Daoy (cell line): ENCODE measurements around the gene CDC40. TPM values are rescaled to one million over a fixed set of nuclear protein-coding genes. Genes with fewer than 3 reads are reported as not detected.

Experiments
- DNase-seq: peaks from one replicate; pipeline ENCODE4 v3.0.0-alpha.2; 2015; ENCODE audit warnings: low read depth
- total RNA-seq: library from RNA; depleted of rRNA; stranded (reverse); fragments of >200 nt; shearing (Covaris generic); gene quantifications from 2 replicates; pipeline ENCODE4 v1.2.3, GENCODE V29; 2014; rRNA removed

Gene CDC40
- 26.0 and 27.5 TPM in 2 replicates for total RNA-seq

DNA sequence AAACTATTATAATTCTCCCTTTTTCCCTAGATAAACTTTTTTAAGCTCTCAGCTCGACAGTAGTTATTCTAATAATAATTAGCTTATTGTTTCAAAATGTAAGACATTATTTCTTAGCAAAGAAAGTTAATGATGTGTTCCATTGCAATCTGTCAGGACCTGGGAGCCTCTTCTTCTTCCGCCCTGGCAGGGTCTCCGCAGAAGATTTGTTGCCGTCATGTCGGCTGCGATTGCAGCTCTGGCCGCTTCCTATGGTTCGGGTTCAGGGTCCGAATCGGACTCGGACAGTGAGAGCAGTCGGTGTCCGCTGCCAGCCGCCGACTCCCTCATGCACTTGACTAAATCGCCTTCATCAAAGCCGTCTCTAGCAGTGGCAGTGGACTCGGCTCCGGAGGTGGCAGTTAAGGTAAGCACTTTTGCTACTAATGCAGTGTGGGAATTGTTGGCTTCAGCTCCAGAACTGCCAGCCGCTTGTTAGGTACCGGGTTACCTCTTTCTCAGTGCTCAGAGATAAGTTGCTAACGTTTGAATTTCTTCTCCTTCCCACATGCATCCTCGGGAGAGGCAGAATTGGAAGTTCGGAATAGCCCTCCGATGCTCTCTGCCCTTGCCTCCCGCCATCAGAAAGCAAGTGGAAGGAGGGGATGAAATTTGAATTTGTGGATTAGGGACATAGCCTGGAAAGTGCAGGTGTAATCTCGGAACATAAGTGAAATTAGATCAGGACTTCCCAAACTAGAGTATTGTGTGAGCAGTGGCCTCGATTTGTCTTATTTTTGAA, at the start of gene CDC40:
CDC40 (plus strand) TSS at position 200 of the 781 bp plus-strand sequence; CDS start at position 218, 18 bp downstream.
- DNase-seq: peak; percentile 65

DNA sequence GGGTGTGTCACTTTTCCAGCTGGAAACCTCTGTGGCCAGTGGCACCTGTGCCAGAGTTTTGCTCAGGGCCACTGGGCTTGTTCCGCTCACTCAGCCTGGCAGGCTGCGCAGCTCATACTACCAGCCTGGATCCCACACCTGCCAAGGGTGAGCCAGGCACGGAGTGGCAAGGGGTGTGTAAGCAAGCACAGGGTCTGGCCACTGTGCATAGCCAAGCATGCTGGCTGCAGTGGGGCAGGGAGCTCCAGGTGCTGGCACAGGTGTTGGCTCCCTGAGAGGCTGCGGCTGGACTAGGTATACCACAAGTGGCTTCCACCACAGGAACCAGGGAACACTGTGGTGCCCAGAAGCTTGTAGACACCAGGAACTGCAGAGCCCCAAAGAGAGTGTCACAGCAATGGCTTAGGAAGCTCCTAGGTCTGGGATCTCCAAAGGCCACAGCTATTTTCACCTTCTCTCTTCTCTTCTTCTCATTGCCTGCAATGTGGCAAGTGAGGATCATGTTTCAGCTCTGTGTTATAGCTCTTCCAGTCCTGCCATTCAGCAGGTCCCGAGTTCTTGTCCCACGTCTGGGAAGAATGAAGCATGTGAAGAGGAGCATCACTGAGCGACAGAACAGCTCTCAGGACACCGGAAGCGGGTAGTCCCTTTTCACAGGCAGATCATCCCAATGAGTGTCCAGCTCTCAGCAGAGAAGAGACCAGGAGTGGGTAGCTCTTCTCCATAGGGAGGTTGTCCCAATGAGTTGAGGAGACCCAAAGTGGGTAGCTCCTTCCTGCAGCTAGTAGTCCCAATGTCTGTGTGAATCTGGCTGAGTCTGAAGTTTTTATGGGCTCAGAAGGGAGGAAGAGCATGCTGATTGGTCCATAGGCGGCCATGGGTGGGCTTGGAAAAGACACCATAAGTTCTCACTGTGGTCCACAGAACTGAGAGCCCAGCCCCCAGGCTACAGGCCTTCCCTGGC, 42.0 kb upstream of the CDC40 start:
- DNase-seq: no peak

DNA sequence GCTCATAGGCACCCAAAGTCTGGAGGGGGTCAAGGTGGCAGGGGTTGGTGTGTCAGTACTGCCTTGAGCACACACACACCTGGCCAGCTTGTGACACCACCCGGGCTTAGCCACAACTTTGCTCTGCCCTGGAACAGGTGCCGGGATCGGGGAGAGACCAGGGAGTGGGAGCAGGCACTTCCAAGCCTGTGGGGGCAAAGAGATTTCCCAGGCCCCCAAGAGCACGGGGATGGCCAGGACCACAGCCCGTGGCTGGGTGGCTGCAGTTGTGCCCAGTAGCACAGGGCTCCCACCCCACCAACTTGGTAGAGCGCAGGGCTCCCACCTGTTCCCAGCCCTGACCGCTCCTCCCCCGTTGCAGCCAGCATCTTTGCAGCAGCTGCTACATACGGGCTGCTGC, 41.2 kb upstream of the CDC40 start:
- DNase-seq: no peak

DNA sequence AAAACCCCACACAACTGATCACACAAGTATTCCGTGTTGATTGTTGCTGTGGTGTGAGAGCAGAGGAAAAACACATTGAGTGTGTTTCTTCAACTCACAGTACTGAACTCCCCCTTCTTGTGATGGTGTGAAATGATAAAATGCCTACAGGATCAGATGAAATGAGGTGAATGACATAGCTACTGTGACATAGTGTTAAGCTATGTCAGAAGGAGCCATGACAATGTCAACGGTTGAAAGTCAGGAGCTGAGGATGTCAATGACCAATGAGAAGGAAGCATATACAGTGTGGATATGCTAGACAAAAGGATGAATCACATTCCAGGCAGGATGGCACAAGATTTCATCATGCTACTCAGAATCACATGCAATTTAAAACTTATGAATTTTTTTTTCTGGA, 39.6 kb upstream of the CDC40 start:
- no peak for DNase-seq

DNA sequence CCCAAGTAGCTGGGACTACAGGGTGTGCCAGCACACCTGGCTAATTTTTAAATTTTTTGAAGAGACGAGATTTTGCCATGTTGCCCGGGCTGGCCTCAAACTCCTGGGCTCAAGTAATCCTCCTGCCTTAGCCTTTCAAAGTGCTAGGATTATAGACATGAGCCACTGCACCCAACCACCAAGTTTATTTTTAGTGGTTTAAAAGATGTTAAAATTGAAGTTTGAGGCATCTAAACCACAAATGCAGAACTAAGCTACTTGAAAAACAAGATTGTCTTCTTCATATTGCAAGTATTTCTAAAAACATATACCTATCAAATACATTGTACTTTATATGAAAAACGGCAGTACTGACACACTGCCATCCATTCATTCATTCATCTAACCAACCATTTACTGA, 32.4 kb upstream of the CDC40 start:
- DNase-seq: no peak

DNA sequence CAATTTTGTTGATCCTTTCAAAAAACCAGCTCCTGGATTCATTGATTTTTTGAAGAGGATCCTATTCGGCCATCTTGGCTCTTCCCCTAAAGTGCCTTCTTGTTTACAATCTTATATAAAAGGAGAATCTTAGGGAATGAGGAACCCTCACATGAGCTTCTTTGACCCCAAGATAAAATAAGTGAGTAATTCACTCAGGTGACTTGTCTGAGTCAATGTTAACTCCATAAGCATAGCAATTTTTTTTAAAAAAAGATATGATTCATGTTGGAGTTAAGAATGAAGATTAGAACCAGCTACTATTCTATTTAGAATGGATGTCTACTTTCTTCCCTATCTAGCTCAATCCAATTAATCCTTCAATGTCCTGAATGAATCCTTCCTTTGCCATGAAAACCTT, 21.7 kb upstream of the CDC40 start:
- no peak for DNase-seq

DNA sequence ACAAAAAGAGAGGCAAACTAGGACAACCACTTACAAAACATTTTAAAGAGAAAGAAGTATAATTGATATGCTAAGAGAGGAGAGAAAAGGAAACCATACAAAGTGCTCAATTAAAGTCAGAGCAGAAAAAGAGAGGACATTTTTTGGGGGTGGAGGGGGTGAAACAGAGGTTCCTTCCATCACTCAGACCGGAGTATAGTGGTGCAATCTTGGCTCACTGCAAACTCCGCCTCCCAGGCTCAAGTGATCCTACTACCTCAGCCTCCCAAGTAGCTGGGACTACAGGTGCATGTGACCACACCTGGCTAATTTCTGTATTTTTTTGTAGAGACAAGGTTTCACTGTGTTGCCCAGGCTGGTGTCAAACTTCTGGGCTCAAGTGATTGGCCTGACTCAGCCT, 10.1 kb upstream of the CDC40 start:
- no peak for DNase-seq

DNA sequence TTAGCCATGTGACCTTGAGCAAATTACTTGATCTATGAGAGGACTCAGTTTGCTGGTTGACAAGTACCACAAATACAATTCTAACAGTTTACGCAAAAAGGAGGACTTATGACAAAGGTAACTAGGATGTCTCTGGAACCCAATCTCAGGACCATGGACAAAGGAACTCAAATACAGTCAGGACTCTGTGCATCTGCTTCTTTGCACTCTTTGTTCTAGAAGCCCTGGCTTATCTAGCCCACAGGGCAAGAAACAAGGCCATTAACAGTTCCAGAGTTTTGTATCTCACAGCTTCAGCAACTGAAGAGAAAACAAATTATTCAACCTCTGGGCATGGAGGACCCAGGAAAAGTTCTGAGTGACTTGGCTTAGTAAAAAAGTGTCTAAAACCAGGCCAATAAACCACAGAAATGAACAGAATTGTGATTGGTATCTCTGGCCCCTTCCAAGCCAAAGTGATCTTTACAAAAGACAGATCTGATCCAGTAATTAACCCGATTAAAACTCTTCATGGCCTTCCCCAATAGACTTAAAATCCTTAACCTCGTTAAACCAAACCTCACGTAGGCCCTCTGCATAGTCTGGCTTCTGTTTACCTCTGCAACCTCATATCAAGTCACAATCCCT, 6.6 kb upstream of the CDC40 start:
- DNase-seq: no peak

DNA sequence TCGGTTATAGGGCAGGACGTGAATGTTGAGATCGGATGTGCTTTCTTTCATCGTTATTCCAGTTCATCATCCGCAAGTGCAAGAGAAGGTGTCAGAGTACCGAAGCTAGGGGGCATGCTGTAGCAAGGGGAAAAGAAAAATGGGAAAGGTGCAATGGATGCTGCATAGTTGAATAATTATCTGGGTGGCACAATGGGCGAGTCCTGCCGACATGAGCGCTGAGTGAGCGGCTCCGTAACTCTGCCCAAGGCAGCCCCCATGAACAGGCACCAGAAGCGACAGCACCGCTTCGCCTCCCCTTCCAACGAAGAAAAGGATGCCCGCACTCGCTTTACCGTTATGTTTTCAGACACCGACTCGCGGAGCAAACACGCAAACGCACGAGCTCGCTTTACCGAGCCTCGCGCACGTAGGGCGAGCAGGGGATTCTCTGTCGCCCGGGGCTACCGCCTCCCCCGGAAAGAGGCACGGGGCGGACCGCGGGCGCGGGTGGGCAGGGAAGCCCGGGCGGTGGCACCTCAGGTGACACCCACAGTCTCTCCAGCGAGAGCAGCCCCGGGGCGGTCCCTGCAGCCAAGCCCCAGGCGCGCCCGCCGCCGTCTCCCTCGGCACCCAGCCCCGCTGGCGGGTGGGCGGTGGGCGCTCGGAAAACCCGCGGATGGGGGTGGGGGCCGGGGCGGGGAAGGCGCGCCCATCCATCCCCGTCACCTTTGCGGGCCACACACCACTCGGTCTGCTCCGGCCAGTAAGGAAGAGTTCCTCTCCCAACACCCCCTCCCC, 1.4 kb upstream of the CDC40 start:
- DNase-seq: peak; percentile 73

DNA sequence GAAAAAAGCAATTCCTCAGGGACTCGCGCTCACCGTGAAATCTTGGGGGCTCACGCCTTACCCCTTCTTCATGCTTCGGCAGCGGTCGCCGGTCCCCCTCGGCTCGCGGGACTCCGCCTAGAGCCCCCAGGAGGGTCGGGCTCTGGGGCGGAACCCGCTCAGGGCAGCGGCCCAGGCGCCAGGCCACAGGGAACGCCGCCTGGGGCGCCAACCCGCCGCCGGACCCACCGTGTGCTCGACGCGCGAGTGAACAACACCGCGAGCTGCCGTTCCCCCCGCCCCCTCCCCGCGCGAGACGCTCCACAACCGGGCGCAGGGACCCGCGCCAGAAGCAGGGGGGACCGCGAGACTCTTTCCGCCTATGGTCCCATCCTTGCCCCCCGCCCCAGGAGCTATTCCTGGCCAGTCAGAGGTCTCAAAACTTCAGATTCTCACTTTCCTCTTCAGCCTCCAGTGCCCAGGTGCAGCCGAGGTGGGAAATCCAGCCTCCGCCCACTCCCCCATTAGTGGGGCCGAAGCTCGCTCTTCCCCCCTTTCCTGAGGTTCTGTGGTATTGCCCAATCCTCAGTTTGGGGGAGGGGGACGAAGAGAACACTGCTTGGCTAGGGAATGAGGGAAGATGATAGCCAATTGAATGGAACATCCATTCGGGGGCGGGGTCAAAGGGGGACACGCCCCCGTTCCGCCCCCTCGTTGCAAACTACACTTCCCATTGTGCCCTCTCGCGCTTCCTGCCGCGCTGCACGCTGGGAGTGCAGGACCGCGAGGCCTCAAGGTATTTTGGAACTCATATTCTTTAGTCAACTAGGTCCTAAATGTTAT, 610 bp upstream of the CDC40 start, which contains the start of gene WASF1:
WASF1 (minus strand) TSS at position 265 of the 822 bp plus-strand sequence. CDS start 52,069 bp downstream, outside the sequence.
- DNase-seq: peak; percentile 98

DNA sequence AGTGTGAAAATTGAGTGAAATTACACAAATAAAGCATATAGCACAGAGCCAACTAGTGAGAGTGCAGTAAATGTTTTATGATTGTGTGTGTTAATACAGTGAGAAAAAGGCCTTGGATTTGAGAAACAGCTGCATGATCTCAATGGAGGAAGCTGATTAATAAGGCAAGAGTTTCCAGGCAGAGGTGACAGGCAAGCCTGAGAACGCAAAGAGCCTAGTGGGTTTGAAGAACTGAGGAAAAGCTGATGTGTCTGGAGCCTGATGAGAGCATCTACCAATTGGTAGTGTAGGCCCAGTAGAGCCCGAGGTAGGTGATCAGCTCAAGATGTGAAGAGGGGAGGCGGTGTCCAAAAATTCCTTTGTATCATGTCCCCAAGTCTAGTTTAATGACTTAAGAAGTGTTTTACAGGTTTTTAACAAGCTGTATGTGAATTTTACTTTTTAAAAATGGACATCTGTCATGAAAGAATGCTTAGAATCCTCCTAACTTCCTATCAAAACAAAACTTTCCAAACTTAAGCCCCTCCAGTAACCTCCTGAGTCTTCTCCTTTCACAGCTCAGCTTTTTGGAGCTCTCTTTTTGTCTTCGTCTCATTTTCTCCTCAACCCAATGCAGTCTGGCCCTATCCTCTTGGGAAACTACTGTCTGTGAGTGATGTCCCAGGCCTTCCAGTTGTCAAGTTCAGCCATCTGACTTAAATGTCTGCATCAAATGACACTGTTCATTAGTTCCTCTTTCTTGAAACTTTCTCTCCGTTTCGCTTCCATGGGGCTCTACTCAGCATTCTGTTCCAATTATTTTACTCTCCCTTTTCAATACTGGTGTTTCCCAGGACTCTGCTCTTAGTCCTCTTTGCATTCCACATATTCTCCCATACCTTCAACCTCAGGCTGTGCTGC, 1.2 kb downstream of the CDC40 start:
- DNase-seq: peak; percentile 3

DNA sequence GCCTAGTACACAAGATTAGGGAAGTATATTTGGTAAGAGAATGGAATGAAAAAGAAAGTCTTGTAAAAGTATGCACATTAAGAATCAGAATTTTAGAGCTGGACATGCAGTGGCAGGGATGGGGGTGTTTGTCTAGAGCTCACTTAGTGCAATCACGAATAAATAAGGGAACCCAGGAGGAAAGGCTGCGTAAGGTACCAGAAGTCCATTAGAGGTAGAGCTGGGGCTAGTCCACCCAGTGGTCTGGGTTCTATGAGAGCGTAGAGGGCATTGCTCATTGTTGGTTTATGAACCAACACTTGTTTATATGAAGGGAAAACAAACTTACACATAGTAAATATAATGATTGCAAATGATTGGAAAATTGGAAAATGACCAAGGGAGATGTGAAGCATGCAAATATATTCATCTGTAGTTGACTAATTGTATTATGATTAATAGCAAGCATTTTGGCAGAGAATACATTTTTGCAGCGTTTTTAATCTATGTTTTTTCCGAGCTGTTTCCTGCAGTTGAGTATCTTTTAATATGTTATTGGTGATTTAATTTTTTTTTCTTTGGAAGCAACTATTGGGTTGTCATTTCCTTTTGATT, 3.2 kb downstream of the CDC40 start:
- DNase-seq: no peak

DNA sequence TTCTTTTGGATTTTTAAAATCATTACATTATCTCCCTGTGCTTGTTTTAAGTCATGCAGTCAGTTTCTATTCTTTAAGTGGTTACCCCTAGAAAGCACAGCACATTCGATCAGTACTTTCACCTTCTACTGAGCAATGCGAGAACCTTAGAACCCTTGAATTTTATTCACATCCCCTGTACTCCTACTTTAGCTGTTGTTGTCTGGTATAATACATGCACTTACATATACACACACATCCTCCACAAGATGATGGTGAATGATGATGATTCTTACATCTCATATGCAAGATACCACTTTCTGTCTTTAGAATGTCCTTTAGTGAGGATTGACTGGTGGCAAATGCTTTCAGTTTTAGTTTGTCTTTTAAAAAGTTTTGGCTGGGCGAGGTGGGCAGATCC, 5.7 kb downstream of the CDC40 start:
- DNase-seq: no peak

DNA sequence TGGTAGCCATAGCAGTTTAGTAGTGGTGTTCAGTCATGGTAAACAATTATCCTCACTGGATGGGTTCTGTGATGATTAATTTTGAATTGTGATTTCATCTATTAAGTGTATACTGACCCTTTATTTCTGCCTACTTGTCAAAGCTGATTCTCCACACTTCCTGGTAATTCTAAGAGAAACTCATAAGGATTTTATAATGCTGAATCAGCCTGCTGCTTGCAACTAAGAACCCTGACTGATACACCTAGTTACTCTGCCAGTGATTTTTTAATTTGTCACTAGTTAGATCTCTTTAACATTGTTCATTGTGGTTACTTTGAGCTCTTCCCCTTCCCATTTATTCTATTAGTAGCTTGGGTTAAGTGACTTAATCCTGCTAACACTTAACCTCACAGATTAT, 8.6 kb downstream of the CDC40 start:
- DNase-seq: no peak

DNA sequence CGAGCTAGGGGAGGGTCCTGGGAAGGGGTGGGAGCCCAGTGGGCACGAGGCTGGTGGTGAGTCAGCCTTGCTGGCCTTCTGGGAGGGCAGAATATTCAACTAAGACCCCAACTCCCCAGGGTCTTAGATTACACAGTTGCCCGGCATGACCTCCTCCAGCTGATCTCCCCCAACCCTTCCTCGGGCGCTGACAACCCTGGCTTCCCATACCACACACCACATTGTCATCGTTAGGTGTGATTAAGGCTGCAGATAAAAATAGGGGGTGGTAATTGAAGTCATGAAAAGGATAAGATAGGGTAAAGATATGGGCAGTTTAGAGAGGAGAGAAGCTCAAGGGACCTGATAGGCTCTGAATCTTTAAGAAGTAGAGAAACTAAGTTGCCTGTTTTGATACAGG, 10.5 kb downstream of the CDC40 start:
- no peak for DNase-seq

DNA sequence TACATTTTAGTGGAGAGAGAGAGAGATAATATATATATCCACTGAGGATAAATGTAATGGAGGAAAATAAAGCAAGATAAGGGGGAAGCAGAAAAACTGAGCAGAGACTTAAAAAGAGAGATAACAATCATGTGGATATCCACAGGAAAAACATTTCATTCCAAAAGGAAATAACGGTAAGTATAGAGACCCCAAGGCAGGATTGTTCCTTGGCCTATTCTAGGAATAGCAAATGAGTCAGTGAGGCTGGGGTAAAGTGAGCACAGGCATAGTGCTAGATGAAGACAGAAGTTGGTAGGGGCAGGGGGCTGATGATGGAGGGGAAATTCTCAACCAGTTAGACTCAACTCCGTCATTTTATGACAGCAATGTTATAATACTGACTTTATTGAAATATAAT, 11.2 kb downstream of the CDC40 start:
- DNase-seq: no peak

DNA sequence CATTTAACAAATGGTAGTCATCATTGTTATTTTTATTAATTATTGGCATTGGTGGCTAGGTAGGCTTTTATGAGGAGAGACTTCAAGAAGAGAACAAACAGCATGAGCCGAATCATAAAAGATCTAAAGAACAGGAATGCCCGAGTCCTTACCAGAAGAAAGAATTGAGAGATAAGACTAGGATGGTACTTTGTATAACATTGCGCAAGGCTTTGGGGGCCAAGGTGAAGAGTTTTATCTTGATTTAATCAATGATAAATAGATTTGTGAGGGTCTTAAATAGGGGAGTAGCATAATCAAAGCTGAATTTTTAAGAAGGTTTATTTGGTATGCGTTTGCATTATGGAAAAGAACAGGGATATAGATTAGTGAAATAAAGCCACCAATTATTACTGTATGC, 15.4 kb downstream of the CDC40 start:
- DNase-seq: no peak

DNA sequence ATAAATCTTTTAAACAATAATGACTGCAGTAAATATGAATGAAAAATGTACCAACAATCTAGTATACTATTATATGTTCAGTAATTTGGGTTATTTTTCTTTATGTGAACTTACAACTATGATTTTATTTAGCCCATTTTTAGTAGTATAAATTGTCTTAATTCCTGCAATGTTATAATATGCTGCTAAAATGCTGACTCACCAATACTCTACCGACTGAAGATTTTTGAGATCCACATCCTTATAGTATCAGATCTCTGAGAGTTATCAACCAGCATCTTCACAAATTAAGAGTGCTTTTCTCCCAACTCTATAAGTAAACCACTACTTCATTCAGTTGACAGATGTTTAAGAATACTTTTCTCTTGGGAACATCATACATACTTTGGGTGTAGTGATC, 16.6 kb downstream of the CDC40 start:
- DNase-seq: no peak

DNA sequence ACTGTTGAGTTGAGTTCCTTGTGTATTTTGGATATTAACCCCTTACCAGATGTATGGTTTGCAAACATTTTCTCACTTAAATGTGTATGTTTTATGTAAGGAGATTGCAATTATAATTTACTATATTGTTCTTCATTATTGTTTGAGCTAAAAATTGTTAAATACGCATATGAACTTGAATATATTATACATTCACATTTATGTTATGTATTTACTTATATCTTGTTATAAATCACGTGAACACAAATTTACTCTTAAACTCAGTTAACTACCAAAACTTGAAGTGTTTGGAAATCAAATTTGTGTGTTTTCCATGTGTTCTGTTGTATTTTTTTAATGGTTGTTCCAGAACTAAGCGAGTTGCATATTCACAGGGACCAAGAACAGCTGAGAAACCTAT, 18.3 kb downstream of the CDC40 start:
- DNase-seq: no peak
